Mesenteric fat pad (tissue), 1 donor: ENCODE measurements around the gene TUBB2A. TPM values are rescaled to one million over a fixed set of nuclear protein-coding genes. Genes with fewer than 3 reads are reported as not detected.
"Not testable (repeated sequence)": the region's sequence is repeated elsewhere in the genome, so short reads cannot be mapped to it uniquely, and the experiment has no call there.

ENCODE experiments used
- DNase-seq: peaks from one replicate; pipeline ENCODE4 v3.0.0-alpha.2; 2020; ENCODE audit warnings: low spot score
- total RNA-seq: library from RNA; stranded (reverse); fragmentation: NEBNext Ultra II Directional; extraction: Animal tissue kit (Norgen Biotek cat#: 25700); gene quantifications from one replicate; pipeline ENCODE4 v1.2.1, GENCODE V29; 2021
- donor health status: DM: yes; HTN: yes; CAD: no.

Gene TUBB2A
- total RNA-seq, 1 donor from 2014 or later = 314 TPM

- not testable (repeated sequence) for DNase-seq
Observed at GRCh38 chr6:3156184-3157130, 887 bp downstream of the TUBB2A start.

DNA sequence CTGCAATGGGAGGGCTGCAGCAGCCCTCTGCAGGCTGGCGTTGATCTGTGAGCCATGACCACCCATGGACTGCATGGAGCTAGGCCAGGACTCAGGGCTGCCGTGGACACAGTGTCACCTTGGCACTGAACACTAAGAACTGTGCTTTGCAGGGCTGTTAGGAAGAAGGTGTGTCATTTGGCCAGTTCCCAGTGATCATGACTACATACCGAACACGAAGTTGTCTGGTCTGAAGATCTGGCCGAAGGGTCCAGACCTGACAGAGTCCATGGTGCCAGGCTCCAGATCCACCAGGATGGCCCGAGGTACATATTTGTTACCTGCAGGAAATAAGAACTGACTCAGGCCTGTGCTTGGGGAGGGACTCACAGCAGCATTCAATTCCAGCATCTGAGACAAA is 1.9 kb downstream of the TUBB2A start:
- DNase-seq = not testable (repeated sequence)

DNA sequence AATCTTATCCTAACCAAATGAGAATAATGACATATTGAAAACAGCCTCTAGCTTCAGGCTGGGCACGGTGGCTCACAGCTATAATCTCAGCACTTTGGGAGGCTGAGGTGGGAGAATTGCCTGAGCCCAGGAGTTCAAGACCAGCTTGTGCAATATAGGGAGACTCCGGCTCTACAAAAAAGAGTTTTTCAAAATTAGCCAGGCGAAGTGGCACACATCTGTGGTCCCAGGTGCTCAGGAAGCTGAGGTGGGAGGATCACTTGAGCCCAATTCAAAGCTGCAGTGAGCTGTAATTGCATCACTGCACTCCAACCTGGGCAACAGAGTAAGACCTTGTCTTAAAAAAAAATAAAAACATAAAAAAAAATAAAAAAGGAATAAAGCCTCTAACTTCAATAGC is 4.7 kb downstream of the TUBB2A start:
- no peak for DNase-seq

DNA sequence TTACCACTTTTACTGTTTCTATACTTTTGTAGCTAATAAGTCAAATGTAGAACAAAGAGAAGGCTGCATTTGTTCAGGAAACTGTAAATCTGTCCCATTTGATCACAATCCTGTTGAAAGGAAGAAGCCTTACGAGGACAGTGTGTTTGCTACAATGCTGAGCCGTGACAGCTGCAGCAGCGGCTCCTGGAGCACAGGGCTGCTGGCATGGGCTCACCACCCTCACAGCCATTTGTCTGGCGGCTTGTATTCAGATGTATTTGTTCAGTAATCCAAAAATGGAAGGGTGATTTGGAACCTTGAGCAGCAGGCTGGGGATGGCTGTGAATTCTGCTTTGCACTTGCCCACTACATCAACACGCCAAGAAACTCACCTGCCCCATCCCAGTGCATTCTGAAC is 5.7 kb downstream of the TUBB2A start:
- no peak for DNase-seq

DNA sequence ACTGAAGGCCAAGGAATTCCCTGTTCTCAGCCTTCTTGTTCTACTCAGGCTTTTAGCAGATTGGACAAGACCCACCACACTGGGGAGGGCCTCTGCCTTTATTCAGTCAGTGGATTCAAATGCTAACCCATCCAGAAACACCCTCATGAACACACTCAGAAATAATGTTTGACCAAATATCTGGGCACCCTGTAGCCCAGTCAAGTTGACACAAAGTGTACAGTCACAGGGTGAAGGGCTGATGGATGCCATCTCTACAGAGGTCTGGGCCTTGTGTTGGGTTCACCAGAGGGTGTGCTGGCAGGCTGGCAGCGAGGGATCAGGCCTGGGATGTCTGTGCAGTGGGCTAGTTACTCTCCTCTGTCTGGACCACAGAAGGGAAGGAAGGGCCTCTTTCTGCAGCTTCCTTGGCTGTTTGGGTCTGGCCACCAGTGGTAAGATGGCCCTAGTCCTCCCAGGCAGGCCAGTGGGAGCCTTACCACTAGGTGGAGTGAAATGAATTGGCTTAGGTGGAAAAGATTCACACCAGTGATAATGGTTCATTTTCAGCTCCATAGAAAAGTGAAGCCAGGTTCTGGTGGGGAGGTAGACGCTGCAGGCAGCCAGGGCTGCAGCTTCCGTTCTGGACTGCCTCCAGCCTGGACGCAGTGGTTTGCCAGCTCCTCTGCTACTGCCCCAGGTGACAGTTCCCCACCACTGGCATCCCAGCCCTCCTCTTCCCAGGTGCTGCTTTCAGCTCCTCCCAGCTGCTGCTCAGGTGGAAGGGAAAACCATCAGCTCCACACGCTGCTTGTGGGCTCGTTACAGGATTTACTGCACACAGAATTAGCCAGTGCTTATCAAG is 9.2 kb downstream of the TUBB2A start:
- no peak for DNase-seq

- no peak for DNase-seq
Observed at GRCh38 chr6:3144571-3144970, 12.8 kb downstream of the TUBB2A start.

DNA sequence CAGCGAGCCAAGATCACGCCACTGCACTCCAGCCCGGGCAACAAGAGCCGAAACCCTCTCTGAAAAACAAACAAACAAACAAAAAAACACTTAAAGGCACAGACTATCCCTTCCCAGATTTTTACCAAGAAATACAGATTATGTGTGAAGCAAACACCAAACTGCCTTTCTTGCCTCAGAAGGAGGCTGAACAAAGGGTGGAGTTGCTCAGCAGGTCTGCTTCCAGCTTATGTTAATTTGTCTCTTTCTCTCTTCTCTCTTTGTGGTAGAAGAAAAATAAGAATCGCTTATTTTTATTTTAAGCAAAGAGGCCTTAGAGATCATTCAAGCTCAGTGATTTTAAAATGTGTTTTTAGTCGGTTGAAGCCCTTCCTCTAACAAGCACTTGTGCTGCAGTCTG is 14.2 kb downstream of the TUBB2A start:
- DNase-seq = no peak

- DNase-seq = no peak
Observed at GRCh38 chr6:3142536-3142935, 14.8 kb downstream of the TUBB2A start.

DNA sequence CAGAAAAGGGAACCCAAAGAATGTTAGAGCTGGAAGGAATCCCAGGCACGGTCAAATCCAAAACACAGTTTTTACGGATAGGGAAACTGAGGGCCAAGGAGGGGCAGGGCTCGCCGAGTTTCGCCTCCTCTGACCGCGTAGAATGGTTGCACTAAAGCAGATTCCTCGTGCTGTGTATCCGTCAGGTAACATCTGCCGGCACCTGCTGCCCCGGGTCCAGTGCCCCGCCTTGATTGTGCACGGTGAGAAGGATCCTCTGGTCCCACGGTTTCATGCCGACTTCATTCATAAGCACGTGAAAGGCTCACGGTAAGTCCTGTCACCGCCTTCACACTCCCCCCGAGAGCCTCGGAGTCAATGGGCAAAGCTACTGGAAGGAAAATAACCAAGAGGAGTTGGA is 17.1 kb downstream of the TUBB2A start:
- DNase-seq = no peak

DNA sequence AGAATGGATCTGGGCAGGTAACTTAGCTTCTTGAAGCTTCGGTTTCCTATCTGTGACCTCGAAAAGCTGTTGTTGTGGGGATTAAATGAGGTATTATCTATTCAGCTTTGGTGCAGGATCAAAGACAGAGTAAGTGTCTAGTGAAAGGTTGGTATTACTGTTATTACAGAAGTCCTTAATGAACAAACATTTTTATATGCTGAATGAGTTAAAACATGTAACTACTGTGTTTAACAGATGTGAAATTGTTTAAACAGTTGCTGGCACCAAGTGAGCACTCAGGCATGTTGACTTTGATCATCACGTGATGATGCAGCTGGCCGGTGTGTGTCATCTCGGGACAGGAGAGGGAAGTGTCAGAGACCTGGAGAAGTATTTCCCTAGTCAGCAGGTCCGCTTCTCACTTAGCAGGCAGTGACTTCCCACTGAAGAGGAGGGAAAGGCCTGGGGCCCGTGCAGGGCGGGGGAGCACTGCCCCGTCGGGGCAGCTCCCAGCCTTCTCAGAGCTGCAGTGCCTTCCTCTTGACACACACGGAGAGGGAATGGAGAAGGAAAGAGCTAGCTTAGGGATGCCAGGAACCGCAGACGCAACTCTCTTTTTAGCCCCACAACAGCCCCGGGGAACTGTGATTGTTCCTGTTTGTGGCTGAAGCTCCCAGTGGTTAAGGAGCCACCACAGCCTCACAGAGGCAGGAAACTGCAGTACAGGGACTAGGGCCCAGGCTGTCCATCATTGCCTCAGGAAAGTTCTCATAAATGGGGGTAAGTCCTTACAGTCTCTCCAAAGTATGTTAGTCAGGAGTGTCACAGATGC is 18.0 kb downstream of the TUBB2A start:
- no peak for DNase-seq

- DNase-seq = no peak
Observed at GRCh38 chr6:3138341-3138740, 19.0 kb downstream of the TUBB2A start.

GRCh38 chr6:3137873-3138272 is 19.5 kb downstream of the TUBB2A start:
- not testable (repeated sequence) for DNase-seq

- no peak for DNase-seq
Observed at GRCh38 chr6:3137057-3137777, 20.1 kb downstream of the TUBB2A start.

GRCh38 chr6:3136292-3137011 is 20.9 kb downstream of the TUBB2A start:
- DNase-seq = no peak

DNA sequence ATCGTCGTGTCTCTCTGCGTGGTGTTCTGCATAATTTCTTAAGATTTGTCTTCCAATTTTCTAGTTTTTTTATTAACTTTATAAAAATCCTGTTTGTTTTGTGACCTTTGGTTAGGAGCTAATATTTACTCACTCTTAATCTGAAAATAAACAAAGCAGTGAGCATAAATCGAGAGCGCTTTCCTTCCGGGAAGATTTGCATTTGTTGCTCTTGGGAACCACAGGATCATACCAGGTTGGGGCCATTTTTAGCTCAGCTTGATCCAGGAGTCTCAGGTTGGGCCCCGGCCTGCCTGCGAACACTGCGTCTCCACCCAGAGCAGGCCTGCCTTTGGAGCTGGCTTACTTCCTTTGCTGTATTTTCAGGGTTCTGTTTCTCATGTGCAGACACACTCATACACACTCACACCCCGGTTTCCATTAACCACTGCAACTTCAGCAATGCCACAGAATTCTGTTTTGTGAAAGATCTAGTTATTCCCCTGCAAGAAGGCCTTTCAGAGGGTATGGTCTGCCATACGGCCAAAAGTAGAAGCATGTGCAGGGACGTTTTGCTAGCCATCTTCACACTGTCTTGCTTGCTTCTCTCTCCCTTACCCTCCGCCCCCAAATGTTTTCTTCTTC is 21.6 kb downstream of the TUBB2A start:
- no peak for DNase-seq

- no peak for DNase-seq
Observed at GRCh38 chr6:3133515-3133914, 23.8 kb downstream of the TUBB2A start.

- DNase-seq = no peak
Observed at GRCh38 chr6:3131695-3132094, 25.6 kb downstream of the TUBB2A start.

DNA sequence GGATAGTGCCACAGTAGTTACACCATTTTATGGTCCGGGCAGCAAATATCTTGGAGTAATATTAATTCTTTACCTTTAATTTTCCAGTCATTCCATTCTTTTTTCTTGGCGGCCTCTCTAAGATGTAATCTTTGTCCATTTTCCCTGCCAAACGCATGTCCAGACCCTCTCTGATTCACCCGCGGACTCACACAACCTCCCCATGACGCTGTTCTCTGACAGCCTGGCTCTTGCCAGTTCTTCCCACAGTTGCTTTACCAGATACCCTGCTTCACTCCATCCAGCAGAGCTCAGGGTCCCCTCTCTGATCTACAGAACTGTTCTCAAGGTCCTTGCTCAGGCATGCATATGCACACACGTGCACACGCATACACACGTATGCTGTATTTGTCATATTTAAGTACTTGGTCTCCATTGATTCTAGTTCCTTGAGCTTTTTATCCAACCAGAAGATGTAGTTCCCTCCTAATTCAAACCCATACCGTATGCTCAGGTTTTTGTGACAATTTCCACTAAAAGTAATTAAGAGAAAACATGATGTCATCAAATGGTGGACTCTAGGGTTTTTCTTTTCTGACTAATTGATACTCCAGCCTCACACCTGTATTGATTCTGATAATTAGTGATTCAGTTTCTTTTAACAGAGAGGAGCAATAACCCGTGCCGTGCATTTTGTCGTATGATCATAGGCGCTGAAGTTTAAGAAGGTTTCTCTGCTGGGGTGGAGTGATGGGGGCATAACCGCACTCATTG is 28.8 kb downstream of the TUBB2A start:
- DNase-seq = no peak

DNA sequence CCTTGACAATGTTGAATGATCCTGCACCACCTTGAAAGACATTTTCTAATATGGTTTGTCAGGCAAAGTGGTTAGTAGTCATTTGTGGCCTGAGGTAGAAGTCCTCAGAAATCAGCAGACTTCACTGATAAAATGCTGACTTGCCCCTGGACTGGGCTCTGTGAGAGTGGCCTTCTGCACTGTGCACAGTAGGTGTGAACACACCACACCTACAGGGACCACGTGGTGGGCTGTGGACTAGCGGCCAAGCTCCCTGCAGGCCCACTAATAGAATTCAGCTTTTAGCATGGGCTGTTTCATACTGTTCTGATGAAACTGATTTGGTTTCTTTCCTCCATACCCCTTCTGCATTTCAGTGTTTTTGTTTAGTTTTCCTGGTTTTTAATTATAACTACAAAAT is 31.5 kb downstream of the TUBB2A start:
- no peak for DNase-seq
